Calu3 (cell line): ENCODE measurements around the gene EIF4G1. TPM values are rescaled to one million over a fixed set of nuclear protein-coding genes. Genes with fewer than 3 reads are reported as not detected.

Experiments used
- BruUV-seq: library from RNA; stranded (reverse); fragments of 400-500 nt; replicated peaks from 2 replicates; lab custom pipeline; 2021; lab: Mats Ljungman, UMichigan
- CTCF ChIA-PET: fragments of 300-600 bp; sonication (Branson Sonifier 250); formaldehyde crosslinking; loops from one replicate; lab custom pipeline; 2022; ENCODE audit warnings: antibody characterized with exemption; lab: Charles Lee
- DNase-seq: peaks from one replicate; pipeline ENCODE4 v3.0.0; 2022
- H3K27ac Mint-ChIP-seq: one replicate; pipeline ENCODE4 v1.8.0; 2022; ENCODE audit warnings: mixed read lengths; ENCODE audit not compliant: unreplicated experiment
- H3K27me3 Mint-ChIP-seq: one replicate; pipeline ENCODE4 v1.8.0; 2022; ENCODE audit warnings: mixed read lengths; ENCODE audit not compliant: unreplicated experiment
- H3K36me3 Mint-ChIP-seq: one replicate; pipeline ENCODE4 v1.8.0; 2022; ENCODE audit warnings: mild to moderate bottlenecking, moderate library complexity, mixed read lengths; ENCODE audit not compliant: insufficient read depth, unreplicated experiment
- H3K4me1 Mint-ChIP-seq: one replicate; pipeline ENCODE4 v1.8.0; 2022; ENCODE audit warnings: mild to moderate bottlenecking, low read depth, mixed read lengths; ENCODE audit not compliant: unreplicated experiment
- H3K4me3 Mint-ChIP-seq: one replicate; pipeline ENCODE4 v1.8.0; 2022; ENCODE audit warnings: mild to moderate bottlenecking, low read depth, moderate library complexity, mixed read lengths; ENCODE audit not compliant: unreplicated experiment
- H3K9me3 Mint-ChIP-seq: one replicate; pipeline ENCODE4 v1.8.0; 2022; ENCODE audit warnings: low read depth, mixed read lengths; ENCODE audit not compliant: unreplicated experiment
- CTCF ChIP-seq: fragments of 200-600 bp; IDR thresholded peaks from one replicate; pipeline ENCODE4 v1.8.0; 2022; ENCODE audit warnings: antibody characterized with exemption; ENCODE audit not compliant: unreplicated experiment
- intact Hi-C: fragments of 100-400 bp; cut with micrococcal nuclease; formaldehyde crosslinking; loops from one replicate; pipeline ENCODE4 v1.10.0; 2022; ENCODE audit not compliant: unreplicated experiment
- total RNA-seq: library from RNA; stranded (reverse); gene quantifications from 2 replicates; pipeline ENCODE4 v1.2.3, GENCODE V29; 2022

The EIF4G1 gene
- total RNA-seq, 1 experiment from 2014 or later, result 673 TPM

- peaks cover 48% of the 10 kb centered on the region for H3K4me1 Mint-ChIP-seq
- no TSS peak for BruUV-seq
- TF ChIP-seq CTCF, result no peak
- H3K4me3 Mint-ChIP-seq, result peak overlapping the region; percentile 86
- intact Hi-C loops, result no loop called here
- H3K9me3 Mint-ChIP-seq, result no peaks in the 10 kb centered on the region
- H3K27ac Mint-ChIP-seq, result peak overlapping the region; percentile 43
- H3K27me3 Mint-ChIP-seq, result no peaks in the 10 kb centered on the region
- DNase-seq, result no peak
- CTCF ChIA-PET, result interaction anchor here (0.6 to 0.9 kb wide), 2 partner anchors 10 to 30 kb away, joined by 3 read pairs; no protein-coding TSS in a partner anchor
- H3K36me3 Mint-ChIP-seq, result peaks cover 83% of the 10 kb centered on the region
Measured at GRCh38 chr3:184335291-184335660, 20.9 kb downstream of the EIF4G1 start.

- Mint-ChIP-seq H3K4me1 (peaks cover 52% of the 10 kb centered on the region), H3K36me3 (peaks cover 77% of the 10 kb centered on the region), H3K27ac (peak overlapping the region; percentile 43), H3K4me3 (peak overlapping the region; percentile 86), H3K27me3 (no peaks in the 10 kb centered on the region), H3K9me3 (no peaks in the 10 kb centered on the region)
- TSS peak; percentile 26 for BruUV-seq
- no peak for TF ChIP-seq CTCF
- CTCF ChIA-PET, result interaction anchor here (0.6 to 0.9 kb wide), 2 partner anchors 10 to 31 kb away, joined by 3 read pairs; no protein-coding TSS in a partner anchor
- DNase-seq, result peak; percentile 97
- intact Hi-C loops, result no loop called here
Measured at GRCh38 chr3:184335661-184336546, 21.5 kb downstream of the EIF4G1 start.

GRCh38 chr3:184336547-184337398 is 22.4 kb downstream of the EIF4G1 start:
- CTCF ChIA-PET, result interaction anchor here (1.7 kb wide), 1 partner anchor 9 kb away, joined by 4 read pairs; no protein-coding TSS in a partner anchor
- no peak for TF ChIP-seq CTCF
- Mint-ChIP-seq H3K9me3 (no peaks in the 10 kb centered on the region), H3K36me3 (peaks cover 69% of the 10 kb centered on the region), H3K4me3 (peak overlapping the region; percentile 86), H3K27ac (peak overlapping the region; percentile 43), H3K4me1 (peaks cover 56% of the 10 kb centered on the region), H3K27me3 (no peaks in the 10 kb centered on the region)
- intact Hi-C loops, result no loop called here
- DNase-seq, result no peak
- TSS peak; percentile 47 for BruUV-seq

- CTCF ChIA-PET, result interaction anchor here (1.7 kb wide), 1 partner anchor 8 kb away, joined by 4 read pairs; no protein-coding TSS in a partner anchor
- H3K4me3 Mint-ChIP-seq, result peak within 1 kb of the TSS; percentile 86
- H3K4me1 Mint-ChIP-seq, result peaks cover 56% of the 10 kb centered on the region
- H3K9me3 Mint-ChIP-seq, result no peaks in the 10 kb centered on the region
- H3K27ac Mint-ChIP-seq, result peak within 1 kb of the TSS; percentile 43
- no peak for TF ChIP-seq CTCF
- H3K27me3 Mint-ChIP-seq, result no peaks in the 10 kb centered on the region
- BruUV-seq, result no TSS peak
- no peak for DNase-seq
- H3K36me3 Mint-ChIP-seq, result peaks cover 65% of the 10 kb centered on the region
- intact Hi-C loops, result no loop called here
Measured at GRCh38 chr3:184337399-184337714, 23.0 kb downstream of the EIF4G1 start, which contains the start of gene FAM131A. Gene FAM131A, plus strand, starts transcription at chr3:184337600. Its CDS starts 31 bp downstream, at chr3:184337631.
